Measurements from ENCODE around the gene POMGNT2. TPM values are rescaled to one million over a fixed set of nuclear protein-coding genes. Genes with fewer than 3 reads are reported as not detected.

The POMGNT2 gene
- total and polyA plus RNA-seq, 3 donors from 2014 or later: 33.2 to 45.7 (median 38.6) TPM

DNA sequence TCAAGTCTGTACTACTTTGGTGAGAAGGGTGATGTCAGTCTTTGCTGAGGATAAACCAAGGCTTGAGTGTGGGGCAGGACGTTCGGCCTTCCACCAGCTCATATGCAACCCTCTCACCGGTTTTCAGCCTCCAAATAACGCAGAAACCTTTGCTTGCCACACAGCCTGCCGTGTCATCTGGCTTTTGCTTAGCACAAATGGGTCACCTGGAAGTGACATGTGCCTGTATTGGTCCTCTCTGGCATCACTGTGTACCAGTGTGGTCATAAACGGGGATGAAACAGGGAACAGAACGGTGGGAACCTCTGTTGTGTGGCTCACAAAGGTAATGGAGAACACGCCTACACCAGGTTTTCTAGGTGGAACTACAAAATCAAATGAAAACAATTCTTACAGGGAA lies 7.1 kb downstream of the POMGNT2 start:
- H3K4me1 ChIP-seq: peaks cover 12% of the 10 kb centered on the region
- intact Hi-C loops (cut with DNase I; ENCODE audit: low total_unique reads): no loop called here
- 94 to 95% methylated on average over 7 to 8 of the region's 8 CpGs for WGBS, 2 donors
- DNase-seq: no peak
- H3K36me3 ChIP-seq (ENCODE audit: low read depth, missing control alignments): no peaks in the 10 kb centered on the region
- H3K4me3 ChIP-seq: no peak overlapping the region
- H3K9me3 ChIP-seq: no peaks in the 10 kb centered on the region
- TF ChIP-seq, protein P1, sequence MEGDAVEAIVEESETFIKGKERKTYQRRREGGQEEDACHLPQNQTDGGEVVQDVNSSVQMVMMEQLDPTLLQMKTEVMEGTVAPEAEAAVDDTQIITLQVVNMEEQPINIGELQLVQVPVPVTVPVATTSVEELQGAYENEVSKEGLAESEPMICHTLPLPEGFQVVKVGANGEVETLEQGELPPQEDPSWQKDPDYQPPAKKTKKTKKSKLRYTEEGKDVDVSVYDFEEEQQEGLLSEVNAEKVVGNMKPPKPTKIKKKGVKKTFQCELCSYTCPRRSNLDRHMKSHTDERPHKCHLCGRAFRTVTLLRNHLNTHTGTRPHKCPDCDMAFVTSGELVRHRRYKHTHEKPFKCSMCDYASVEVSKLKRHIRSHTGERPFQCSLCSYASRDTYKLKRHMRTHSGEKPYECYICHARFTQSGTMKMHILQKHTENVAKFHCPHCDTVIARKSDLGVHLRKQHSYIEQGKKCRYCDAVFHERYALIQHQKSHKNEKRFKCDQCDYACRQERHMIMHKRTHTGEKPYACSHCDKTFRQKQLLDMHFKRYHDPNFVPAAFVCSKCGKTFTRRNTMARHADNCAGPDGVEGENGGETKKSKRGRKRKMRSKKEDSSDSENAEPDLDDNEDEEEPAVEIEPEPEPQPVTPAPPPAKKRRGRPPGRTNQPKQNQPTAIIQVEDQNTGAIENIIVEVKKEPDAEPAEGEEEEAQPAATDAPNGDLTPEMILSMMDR (IDR thresholded peaks at IDR 0.05): no peak
- TF ChIP-seq POLR2A (IDR thresholded peaks at IDR 0.05): no peak
- no peaks in the 10 kb centered on the region for H3K27me3 ChIP-seq
- no peak overlapping the region for H3K27ac ChIP-seq

DNA sequence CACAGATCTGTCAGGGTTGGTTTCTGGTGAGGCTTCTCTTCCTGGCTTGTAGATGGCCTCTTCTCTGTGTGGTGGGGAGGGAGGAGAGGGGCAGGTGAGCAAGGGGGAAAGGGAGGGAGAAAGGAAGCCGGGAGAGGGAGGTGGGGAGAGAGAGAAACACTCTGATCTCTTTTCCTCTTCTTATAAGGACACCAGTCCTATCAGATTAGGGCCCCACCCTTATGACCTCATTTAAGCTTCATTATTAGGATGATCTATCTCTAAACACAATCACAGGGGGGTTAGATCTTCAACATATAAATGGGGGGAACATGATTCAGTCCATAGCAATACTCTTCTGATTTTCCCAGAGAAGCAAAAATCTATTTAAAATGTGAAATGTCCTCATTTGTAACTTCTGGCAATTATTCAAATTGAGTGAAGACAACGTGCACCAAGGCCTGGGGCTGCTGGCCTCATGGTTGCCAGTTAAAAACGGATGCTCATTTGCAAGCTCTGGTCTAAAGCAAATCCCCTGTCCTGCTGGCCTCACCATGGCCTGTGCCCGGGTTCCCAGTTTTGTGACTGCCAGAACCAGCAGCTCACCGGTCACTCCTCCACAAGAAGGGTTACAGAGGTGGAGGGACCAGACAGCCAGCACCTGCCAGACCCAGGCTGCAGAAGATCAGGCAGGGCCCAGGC lies 8.3 kb downstream of the POMGNT2 start:
- no peak for TF ChIP-seq POLR2A (IDR thresholded peaks at IDR 0.05)
- TF ChIP-seq, protein P1 (IDR thresholded peaks at IDR 0.05): no peak
- Histone ChIP-seq H3K27ac (no peak overlapping the region), H3K4me3 (no peak overlapping the region), H3K27me3 (no peaks in the 10 kb centered on the region), H3K9me3 (no peaks in the 10 kb centered on the region), H3K36me3 (ENCODE audit: low read depth, missing control alignments) (no peaks in the 10 kb centered on the region), H3K4me1 (peaks cover 7% of the 10 kb centered on the region)
- no peak for DNase-seq
- 37 to 44% methylated on average over 5 of the region's 5 CpGs for WGBS, 2 donors
- intact Hi-C loops (cut with DNase I; ENCODE audit: low total_unique reads): no loop called here

DNA sequence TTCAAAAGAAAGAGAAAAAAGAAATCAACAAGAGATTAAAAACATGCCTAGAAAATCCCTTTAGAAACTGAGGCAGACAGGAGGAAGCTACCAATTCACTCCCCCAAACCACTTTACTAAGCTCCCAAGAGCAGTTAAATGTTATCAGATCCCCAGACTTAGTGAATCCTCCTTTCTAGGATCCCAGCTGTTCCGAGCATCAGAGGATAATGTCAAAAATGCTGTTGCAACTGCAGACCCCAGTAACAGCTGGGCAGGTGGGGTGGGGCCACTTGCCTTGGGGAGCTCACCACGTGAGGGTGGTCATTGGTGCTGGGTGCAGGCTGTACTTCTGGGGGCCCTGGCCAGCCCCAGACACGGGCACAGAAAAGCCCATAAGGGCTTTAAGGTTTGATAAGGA lies 9.1 kb downstream of the POMGNT2 start:
- TF ChIP-seq POLR2A (IDR thresholded peaks at IDR 0.05): no peak
- TF ChIP-seq, protein P1 (IDR thresholded peaks at IDR 0.05): no peak
- no peaks in the 10 kb centered on the region for H3K36me3 ChIP-seq (ENCODE audit: low read depth, missing control alignments)
- peaks cover 7% of the 10 kb centered on the region for H3K4me1 ChIP-seq
- H3K27ac ChIP-seq: no peak overlapping the region
- DNase-seq: no peak
- H3K27me3 ChIP-seq: no peaks in the 10 kb centered on the region
- no peak overlapping the region for H3K4me3 ChIP-seq
- 68 to 86% methylated on average over 3 of the region's 3 CpGs for WGBS, 2 donors
- no peaks in the 10 kb centered on the region for H3K9me3 ChIP-seq
- intact Hi-C loops (cut with DNase I; ENCODE audit: low total_unique reads): no loop called here

DNA sequence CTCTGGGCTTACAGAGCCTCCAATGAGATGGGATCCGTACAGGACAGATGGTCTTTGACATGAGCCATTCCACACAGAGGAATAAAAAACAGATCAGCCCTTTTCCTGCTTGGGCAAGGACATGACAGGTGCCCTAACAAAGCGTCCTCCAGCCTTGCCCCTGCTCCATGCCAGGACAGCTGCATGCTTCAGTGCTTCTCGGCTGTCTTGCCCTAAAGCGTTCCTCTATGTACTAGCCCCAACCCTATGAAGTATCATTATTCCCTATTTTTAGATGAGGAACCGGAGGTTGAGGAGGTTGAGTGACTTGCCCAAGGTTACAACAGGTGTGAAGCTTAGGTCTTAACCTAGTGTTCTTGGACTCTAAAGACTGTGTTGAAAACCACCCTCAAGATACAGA lies 10.5 kb downstream of the POMGNT2 start:
- intact Hi-C loops (cut with DNase I; ENCODE audit: low total_unique reads): no loop called here
- 89 to 95% methylated on average over 5 of the region's 5 CpGs for WGBS, 2 donors
- no peak for DNase-seq
- H3K27me3 ChIP-seq: no peaks in the 10 kb centered on the region
- H3K4me1 ChIP-seq: peaks cover 18% of the 10 kb centered on the region
- TF ChIP-seq, protein P1 (IDR thresholded peaks at IDR 0.05): no peak
- no peak for TF ChIP-seq POLR2A (IDR thresholded peaks at IDR 0.05)
- H3K9me3 ChIP-seq: no peaks in the 10 kb centered on the region
- H3K4me3 ChIP-seq: no peak overlapping the region
- H3K27ac ChIP-seq: no peak overlapping the region
- H3K36me3 ChIP-seq (ENCODE audit: low read depth, missing control alignments): no peaks in the 10 kb centered on the region

DNA sequence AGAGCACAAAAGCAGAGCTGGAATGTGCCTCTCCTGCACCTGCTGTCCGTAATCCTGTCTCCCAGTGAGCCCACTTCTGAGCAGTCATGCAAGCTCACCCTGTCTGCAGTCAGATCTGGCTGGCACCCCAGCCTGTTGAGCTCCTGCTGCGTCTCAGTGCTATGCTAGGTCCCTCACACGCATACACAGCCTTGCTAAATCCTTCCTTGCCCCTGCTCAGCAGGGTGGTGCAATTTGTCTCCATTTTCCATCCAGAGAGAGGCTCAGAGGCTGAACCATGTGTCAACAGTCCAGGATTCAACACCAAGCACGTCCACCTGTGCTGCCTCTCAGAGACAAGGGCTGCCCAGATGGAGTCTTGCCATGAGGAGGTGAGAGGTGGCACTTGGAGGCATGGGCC lies 11.0 kb downstream of the POMGNT2 start:
- Histone ChIP-seq H3K4me1 (peaks cover 18% of the 10 kb centered on the region), H3K27ac (no peak overlapping the region), H3K4me3 (no peak overlapping the region), H3K27me3 (no peaks in the 10 kb centered on the region), H3K9me3 (no peaks in the 10 kb centered on the region), H3K36me3 (ENCODE audit: low read depth, missing control alignments) (no peaks in the 10 kb centered on the region)
- intact Hi-C loops (cut with DNase I; ENCODE audit: low total_unique reads): no loop called here
- TF ChIP-seq, protein P1 (IDR thresholded peaks at IDR 0.05): no peak
- TF ChIP-seq POLR2A (IDR thresholded peaks at IDR 0.05): no peak
- no peak for DNase-seq
- WGBS, 2 donors: 91 to 94% methylated on average over 4 of the region's 4 CpGs

Data from testis (tissue), 3 donors.